SK-N-SH treated with all-trans-retinoic acid at 6 μM for 48 hours (cell line): Measurements from ENCODE around the gene DNAJB4.
A peak's percentile ranks its signal among the peaks of the same experiment; 100 is the strongest.
"Not testable (repeated sequence)": the region's sequence is repeated elsewhere in the genome, so short reads cannot be mapped to it uniquely, and the experiment has no call there.

Source experiments
- ATAC-seq: fragments of 200-7000 bp; cut with Tn5 transposase; 3 replicates; pipeline ENCODE4 v1.9.1; 2020; ENCODE audit warnings: mild to moderate bottlenecking, moderate library complexity
- ARNTL ChIP-seq: fragments of 450-650 bp; formaldehyde crosslinking; IDR thresholded peaks from 2 replicates; pipeline ENCODE4 v1.5.0; 2020; ENCODE audit warnings: low read depth, mild to moderate bottlenecking, moderate library complexity, borderline replicate concordance
- CSDC2 ChIP-seq: fragments of 250-450 bp; sonication (Bioruptor Pico); IDR thresholded peaks from 2 replicates; pipeline ENCODE4 v1.5.0; 2020; ENCODE audit warnings: mild to moderate bottlenecking, moderate library complexity
- CSRNP3 ChIP-seq: fragments of 250-450 bp; sonication (Bioruptor Pico); IDR thresholded peaks from 2 replicates; pipeline ENCODE4 v1.5.1; 2021; ENCODE audit warnings: mild to moderate bottlenecking, moderate library complexity
- ESRRG ChIP-seq: fragments of 250-450 bp; sonication (Bioruptor Pico); IDR thresholded peaks from 2 replicates; pipeline ENCODE4 v1.6.1; 2021; ENCODE audit warnings: mild to moderate bottlenecking
- GLIS3 ChIP-seq: fragments of 250-450 bp; sonication (Bioruptor Pico); IDR thresholded peaks from 2 replicates; pipeline ENCODE4 v1.5.0; 2020; ENCODE audit warnings: mild to moderate bottlenecking, moderate library complexity
- ISL1 ChIP-seq: fragments of 250-450 bp; sonication (Bioruptor Pico); IDR thresholded peaks from 2 replicates; pipeline ENCODE4 v2.1.2; 2022; ENCODE audit warnings: mild to moderate bottlenecking, moderate library complexity
- PATZ1 ChIP-seq: fragments of 250-450 bp; sonication (Bioruptor Pico); IDR thresholded peaks from 2 replicates; pipeline ENCODE4 v1.8.0; 2020; ENCODE audit warnings: mild to moderate bottlenecking, moderate library complexity, borderline replicate concordance
- POU6F1 ChIP-seq: fragments of 250-450 bp; sonication (Bioruptor Pico); IDR thresholded peaks from 2 replicates; pipeline ENCODE4 v1.8.0; 2021; ENCODE audit warnings: low read depth, mild to moderate bottlenecking, moderate library complexity, borderline replicate concordance
- PPARA ChIP-seq: fragments of 250-450 bp; sonication (Bioruptor Pico); IDR thresholded peaks from 2 replicates; pipeline ENCODE4 v1.5.0; 2020; ENCODE audit warnings: mild to moderate bottlenecking, borderline replicate concordance
- RARB ChIP-seq: fragments of 250-450 bp; sonication (Bioruptor Pico); IDR thresholded peaks from 2 replicates; pipeline ENCODE4 v1.8.0; 2021; ENCODE audit warnings: mild to moderate bottlenecking, moderate library complexity
- SNAI2 ChIP-seq: fragments of 250-450 bp; sonication (Bioruptor Pico); IDR thresholded peaks from 2 replicates; pipeline ENCODE4 v1.5.0; 2020; ENCODE audit warnings: mild to moderate bottlenecking, moderate library complexity
- TCF4 ChIP-seq: fragments of 250-450 bp; sonication (Bioruptor Pico); IDR thresholded peaks from 2 replicates; pipeline ENCODE4 v1.8.0; 2021; ENCODE audit warnings: mild to moderate bottlenecking, moderate library complexity, borderline replicate concordance
- TSHZ2 ChIP-seq: fragments of 250-450 bp; sonication (Bioruptor Pico); IDR thresholded peaks from 2 replicates; pipeline ENCODE4 v1.5.0; 2020; ENCODE audit warnings: mild to moderate bottlenecking, moderate library complexity
- ZC3H10 ChIP-seq: fragments of 250-450 bp; sonication (Bioruptor Pico); IDR thresholded peaks from 2 replicates; pipeline ENCODE4 v1.5.1; 2021; ENCODE audit warnings: mild to moderate bottlenecking, moderate library complexity
- ZFP3 ChIP-seq: fragments of 250-450 bp; sonication (Bioruptor Pico); IDR thresholded peaks from 2 replicates; pipeline ENCODE4 v1.5.0; 2020; ENCODE audit warnings: mild to moderate bottlenecking, moderate library complexity
- ZFP30 ChIP-seq: fragments of 450-650 bp; formaldehyde crosslinking; IDR thresholded peaks from 2 replicates; pipeline ENCODE4 v1.5.0; 2022; ENCODE audit warnings: mild to moderate bottlenecking, moderate library complexity
- ZNF565 ChIP-seq: fragments of 450-650 bp; formaldehyde crosslinking; conservative IDR thresholded peaks from 2 replicates; pipeline ENCODE4 v1.5.0; 2020; ENCODE audit warnings: low read depth, mild to moderate bottlenecking, moderate library complexity
- ZNF70 ChIP-seq: fragments of 450-650 bp; formaldehyde crosslinking; IDR thresholded peaks from 2 replicates; pipeline ENCODE4 v1.5.0; 2020; ENCODE audit warnings: mild to moderate bottlenecking, moderate library complexity
- ZNF8 ChIP-seq: fragments of 450-650 bp; formaldehyde crosslinking; IDR thresholded peaks from 2 replicates; pipeline ENCODE4 v1.5.0; 2020; ENCODE audit warnings: mild to moderate bottlenecking, moderate library complexity

Gene DNAJB4

GRCh38 chr1:77977989-77978292 lies 26.8 kb upstream of the DNAJB4 start:
- TF ChIP-seq GLIS3 (CRISPR knock-in tag) (no peak), ZNF8 (0 out of 2 replicates have a peak, but pooled peaks have one; percentile 27), ZFP30 (CRISPR knock-in tag) (no peak), POU6F1 (CRISPR knock-in tag) (no peak), RARB (CRISPR knock-in tag) (no peak), TSHZ2 (peak; percentile 20; the same call in 1 of the 2 replicates), ISL1 (no peak)
- TF ChIP-seq, all 23 proteins: peak for 2

GRCh38 chr1:77978293-77978968 lies 26.3 kb upstream of the DNAJB4 start:
- ATAC-seq: peak; percentile 75
- TF ChIP-seq RARB (CRISPR knock-in tag) (0 out of 2 replicates have a peak, but pooled peaks have one; percentile 7), TCF4 (no peak; the same call in 1 of the 2 replicates)

More at GRCh38 chr1:77977989-77978292, 26.8 kb upstream of the DNAJB4 start:
- no peak for ATAC-seq

- 0 out of 2 replicates have a peak, but pooled peaks have one; percentile 21 for TF ChIP-seq ZFP3 (CRISPR knock-in tag)
- TF ChIP-seq ISL1: no peak
- 0 out of 2 replicates have a peak, but pooled peaks have one; percentile 34 for TF ChIP-seq PATZ1
- TF ChIP-seq ARNTL (CRISPR knock-in tag): no peak
- no peak for TF ChIP-seq CSDC2
- TF ChIP-seq, all 23 proteins: peak for 2
- peak; percentile 90 for ATAC-seq
Measured at GRCh38 chr1:77978969-77979876, 25.5 kb upstream of the DNAJB4 start, which contains the start of gene FUBP1. Gene FUBP1 (minus strand): TSS chr1:77979072. CDS start chr1:77979004, 68 bp downstream.

- ATAC-seq: not testable (repeated sequence)
Measured at GRCh38 chr1:77983352-77983996, 21.3 kb upstream of the DNAJB4 start.

- no peak for ATAC-seq
- TF ChIP-seq SNAI2 (CRISPR knock-in tag) (no peak), ZC3H10 (no peak), ZNF8 (no peak), CSDC2 (no peak), PATZ1 (no peak), ESRRG (CRISPR knock-in tag) (no peak), ISL1 (no peak), ZNF70 (CRISPR knock-in tag) (no peak), RARB (CRISPR knock-in tag) (no peak), ARNTL (CRISPR knock-in tag) (no peak), CSRNP3 (CRISPR knock-in tag) (no peak), PPARA (no peak), ZNF565 (CRISPR knock-in tag) (no peak)
Measured at GRCh38 chr1:77983997-77984355, 20.8 kb upstream of the DNAJB4 start.
